Activated naive CD4-positive, alpha-beta T cell treated with anti-CD3 and anti-CD28 coated beads for 36 hours (primary cell): Measurements from ENCODE around the gene VSTM4. TPM values are rescaled to one million over a fixed set of nuclear protein-coding genes. Genes with fewer than 3 reads are reported as not detected.

Experiments
- CTCF ChIA-PET: fragments of 350-600 bp; sonication (Branson Sonifier 250); formaldehyde crosslinking; loops from one replicate; lab custom pipeline; 2021; ENCODE audit warnings: antibody characterized with exemption; lab: Charles Lee
- DNase-seq: peaks from one replicate; pipeline ENCODE4 v3.0.0-alpha.2; 2020
- H3K27ac Mint-ChIP-seq: one replicate; pipeline ENCODE4 v1.8.0; 2021; ENCODE audit warnings: mild to moderate bottlenecking, mixed read lengths
- H3K27me3 Mint-ChIP-seq: one replicate; pipeline ENCODE4 v1.8.0; 2021; ENCODE audit warnings: low read depth, mixed read lengths
- H3K36me3 Mint-ChIP-seq: one replicate; pipeline ENCODE4 v1.8.0; 2021; ENCODE audit warnings: low read depth, mixed read lengths
- H3K4me1 Mint-ChIP-seq: one replicate; pipeline ENCODE4 v1.8.0; 2021; ENCODE audit warnings: low read depth, mixed read lengths
- H3K4me3 Mint-ChIP-seq: one replicate; pipeline ENCODE4 v1.8.0; 2021; ENCODE audit warnings: mild to moderate bottlenecking, moderate library complexity, mixed read lengths
- H3K9me3 Mint-ChIP-seq: one replicate; pipeline ENCODE4 v1.8.0; 2021; ENCODE audit warnings: mixed read lengths
- intact Hi-C: fragments of 100-400 bp; cut with micrococcal nuclease; formaldehyde crosslinking; loops from one replicate; pipeline ENCODE4 v1.15.1; 2023
- total RNA-seq, 2 experiments: library from RNA; stranded (reverse); gene quantifications; one replicate each; pipeline ENCODE4 v1.2.3, GENCODE V29; 2021

Gene VSTM4
- total RNA-seq, 2 experiments from 2014 or later: not detected

DNA sequence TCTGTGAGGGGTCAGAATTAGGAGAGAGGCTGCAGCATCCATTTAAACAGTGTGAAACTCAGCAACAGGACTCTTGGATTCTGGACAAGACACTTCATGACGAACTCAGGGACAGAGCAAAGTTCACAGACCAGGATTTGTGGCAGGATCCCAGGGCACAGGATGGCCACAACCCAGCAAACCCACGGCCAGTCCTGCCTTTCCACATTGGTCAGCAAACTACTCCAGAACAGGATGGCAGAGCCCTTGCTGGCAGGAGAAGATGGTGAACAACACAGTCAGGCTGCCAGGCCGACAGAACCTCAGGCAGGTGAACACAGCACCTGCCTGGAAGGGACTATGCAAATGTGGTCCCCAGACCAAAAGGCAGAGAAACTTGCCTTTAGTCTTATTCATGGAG, 34.4 kb downstream of the VSTM4 start:
- CTCF ChIA-PET: no interaction called here
- Mint-ChIP-seq H3K36me3 (no peaks in the 10 kb centered on the region), H3K27ac (no peak overlapping the region), H3K4me1 (peaks cover 2% of the 10 kb centered on the region), H3K4me3 (no peak overlapping the region), H3K27me3 (peaks cover 11% of the 10 kb centered on the region), H3K9me3 (no peaks in the 10 kb centered on the region)
- intact Hi-C loops: no loop called here
- no peak for DNase-seq

GRCh38 chr10:49080071-49080470, 35.3 kb downstream of the VSTM4 start:
- peaks cover 2% of the 10 kb centered on the region for H3K4me1 Mint-ChIP-seq
- peaks cover 11% of the 10 kb centered on the region for H3K27me3 Mint-ChIP-seq
- H3K27ac Mint-ChIP-seq: no peak overlapping the region
- no peaks in the 10 kb centered on the region for H3K36me3 Mint-ChIP-seq
- no peak overlapping the region for H3K4me3 Mint-ChIP-seq
- no peaks in the 10 kb centered on the region for H3K9me3 Mint-ChIP-seq
- CTCF ChIA-PET: interaction anchor here (0.6 kb wide), 1 partner anchor 172 kb away, joined by 3 read pairs; no protein-coding TSS in a partner anchor
- no peak for DNase-seq
- intact Hi-C loops: no loop called here

DNA sequence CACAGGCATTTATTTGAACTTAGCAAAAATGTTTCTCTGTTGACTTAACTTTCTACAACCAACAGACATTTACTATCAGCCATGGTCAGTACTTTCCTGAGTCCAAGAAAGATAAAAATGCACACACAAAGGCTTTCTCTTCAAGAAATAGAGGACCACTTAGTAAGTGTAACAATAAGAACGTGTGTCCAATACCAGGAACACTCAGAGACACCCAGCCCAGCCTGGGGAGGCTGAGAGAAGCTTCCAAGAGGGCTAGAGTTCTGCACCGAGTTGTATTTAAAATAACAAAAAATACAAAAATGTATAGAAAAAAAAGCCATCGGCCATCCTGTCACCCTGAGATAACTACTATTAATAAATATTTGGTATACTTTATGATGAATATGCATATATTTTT, 35.8 kb downstream of the VSTM4 start:
- DNase-seq: no peak
- Mint-ChIP-seq H3K27ac (no peak overlapping the region), H3K4me3 (no peak overlapping the region), H3K4me1 (peaks cover 2% of the 10 kb centered on the region), H3K27me3 (peaks cover 11% of the 10 kb centered on the region), H3K36me3 (no peaks in the 10 kb centered on the region), H3K9me3 (no peaks in the 10 kb centered on the region)
- intact Hi-C loops: no loop called here
- CTCF ChIA-PET: no interaction called here

- Mint-ChIP-seq H3K27ac (no peak overlapping the region), H3K36me3 (no peaks in the 10 kb centered on the region), H3K27me3 (peaks cover 11% of the 10 kb centered on the region), H3K9me3 (no peaks in the 10 kb centered on the region), H3K4me3 (no peak overlapping the region), H3K4me1 (peaks cover 2% of the 10 kb centered on the region)
- no peak for DNase-seq
- CTCF ChIA-PET: no interaction called here
- intact Hi-C loops: no loop called here
Observed at GRCh38 chr10:49079072-49079471, 36.2 kb downstream of the VSTM4 start.

- Mint-ChIP-seq H3K27ac (no peak overlapping the region), H3K4me3 (no peak overlapping the region), H3K27me3 (peaks cover 11% of the 10 kb centered on the region), H3K9me3 (no peaks in the 10 kb centered on the region), H3K4me1 (peaks cover 2% of the 10 kb centered on the region), H3K36me3 (no peaks in the 10 kb centered on the region)
- no peak for DNase-seq
- intact Hi-C loops: no loop called here
- CTCF ChIA-PET: interaction anchor here (0.6 kb wide), 1 partner anchor 195 kb away, joined by 6 read pairs; no protein-coding TSS in a partner anchor
Observed at GRCh38 chr10:49078433-49078832, 36.9 kb downstream of the VSTM4 start.

- H3K27me3 Mint-ChIP-seq: peaks cover 11% of the 10 kb centered on the region
- DNase-seq: no peak
- H3K9me3 Mint-ChIP-seq: no peaks in the 10 kb centered on the region
- intact Hi-C loops: no loop called here
- peaks cover 2% of the 10 kb centered on the region for H3K4me1 Mint-ChIP-seq
- no peak overlapping the region for H3K27ac Mint-ChIP-seq
- no peaks in the 10 kb centered on the region for H3K36me3 Mint-ChIP-seq
- CTCF ChIA-PET: no interaction called here
- H3K4me3 Mint-ChIP-seq: no peak overlapping the region
Observed at GRCh38 chr10:49076741-49077521, 38.4 kb downstream of the VSTM4 start.

DNA sequence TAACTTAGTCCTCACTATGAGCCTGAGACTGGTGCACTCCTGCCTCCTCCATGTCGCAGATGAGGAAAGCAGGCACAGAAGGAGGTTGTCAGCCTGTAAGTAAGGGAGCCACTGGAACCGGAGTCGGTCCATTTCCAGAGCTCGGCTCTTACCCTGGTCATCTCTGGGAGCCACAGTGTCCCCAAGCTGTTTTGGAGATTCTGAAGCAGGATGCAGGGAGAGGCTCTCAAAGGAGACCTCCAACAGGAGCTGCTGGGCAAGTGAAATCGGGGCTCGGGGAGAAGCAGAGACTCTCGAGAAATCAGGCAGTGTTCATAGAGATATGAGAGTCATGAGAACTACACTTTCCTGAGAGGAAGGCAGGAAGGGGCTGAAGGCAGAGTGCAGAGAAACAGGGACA, 39.0 kb downstream of the VSTM4 start:
- Mint-ChIP-seq H3K4me1 (peaks cover 2% of the 10 kb centered on the region), H3K9me3 (no peaks in the 10 kb centered on the region), H3K36me3 (no peaks in the 10 kb centered on the region), H3K27me3 (peaks cover 11% of the 10 kb centered on the region), H3K27ac (no peak overlapping the region), H3K4me3 (no peak overlapping the region)
- no peak for DNase-seq
- CTCF ChIA-PET: no interaction called here
- intact Hi-C loops: no loop called here

DNA sequence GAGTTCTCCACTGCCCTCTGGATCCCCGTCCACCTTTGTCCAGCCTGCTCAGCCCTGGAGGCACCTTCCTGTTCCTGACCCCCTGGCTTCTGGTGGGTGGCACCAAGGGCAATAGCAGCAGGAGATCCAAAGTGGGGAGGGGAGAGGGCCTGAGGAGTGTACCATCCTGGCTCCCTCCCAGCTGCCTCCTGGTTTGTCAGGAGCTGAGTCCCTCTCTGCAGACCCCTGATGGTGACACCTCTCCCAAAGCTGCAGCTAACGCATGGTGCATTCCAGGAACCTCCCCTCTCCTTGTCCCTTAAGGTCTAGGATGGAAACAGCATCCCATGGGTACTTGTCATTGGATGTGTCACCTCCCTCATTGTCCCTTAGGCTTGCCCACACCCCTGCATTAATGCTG, 39.6 kb downstream of the VSTM4 start:
- Mint-ChIP-seq H3K4me1 (peaks cover 2% of the 10 kb centered on the region), H3K27me3 (peaks cover 11% of the 10 kb centered on the region), H3K27ac (no peak overlapping the region), H3K36me3 (no peaks in the 10 kb centered on the region), H3K4me3 (no peak overlapping the region), H3K9me3 (no peaks in the 10 kb centered on the region)
- no peak for DNase-seq
- CTCF ChIA-PET: no interaction called here
- intact Hi-C loops: no loop called here

DNA sequence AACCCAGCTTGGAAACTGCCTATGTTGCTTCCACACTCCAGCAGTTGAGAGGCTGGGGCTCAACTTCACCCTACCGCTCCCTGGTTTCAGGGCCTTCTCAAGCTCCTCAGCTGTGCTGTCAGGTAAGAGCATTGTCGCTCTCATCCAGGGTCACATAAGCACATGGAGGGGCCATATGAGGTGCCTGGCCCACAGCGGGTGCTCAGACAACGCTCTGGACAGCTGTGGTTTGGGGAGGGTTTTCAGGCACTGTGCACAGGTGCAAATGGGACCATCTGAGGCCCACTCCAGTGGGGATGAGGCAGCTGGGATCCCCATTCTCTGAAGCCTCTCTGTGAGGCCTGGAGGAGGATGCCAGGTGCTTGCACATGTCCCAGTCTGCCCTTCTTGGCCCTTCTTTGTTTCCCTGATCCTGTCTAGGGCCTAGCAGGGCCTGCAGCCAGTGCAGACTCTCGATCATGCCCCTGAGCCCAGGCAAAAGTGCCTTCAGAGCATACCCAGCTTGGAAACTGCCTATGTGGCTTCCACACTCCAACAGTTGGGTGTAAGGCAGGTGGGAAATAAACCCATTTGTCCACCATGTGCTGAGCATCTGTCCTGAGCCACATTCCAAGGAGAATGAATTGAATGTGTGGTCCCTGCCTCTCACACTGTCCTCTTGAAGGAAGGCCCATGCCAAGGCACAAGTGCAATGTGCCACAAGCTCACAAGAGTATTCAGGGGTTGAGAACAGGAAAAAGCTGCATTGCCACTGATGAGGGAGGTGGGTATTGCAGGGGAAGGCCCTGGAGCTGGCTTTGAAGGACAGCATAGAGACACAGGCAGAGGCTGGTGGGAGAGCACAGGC, 40.3 kb downstream of the VSTM4 start:
- Mint-ChIP-seq H3K27me3 (peaks cover 11% of the 10 kb centered on the region), H3K9me3 (no peaks in the 10 kb centered on the region), H3K4me1 (peaks cover 2% of the 10 kb centered on the region), H3K27ac (no peak overlapping the region), H3K4me3 (no peak overlapping the region), H3K36me3 (no peaks in the 10 kb centered on the region)
- CTCF ChIA-PET: no interaction called here
- DNase-seq: no peak
- intact Hi-C loops: no loop called here

GRCh38 chr10:49072166-49072885, 43.0 kb downstream of the VSTM4 start:
- no peak overlapping the region for H3K27ac Mint-ChIP-seq

DNA sequence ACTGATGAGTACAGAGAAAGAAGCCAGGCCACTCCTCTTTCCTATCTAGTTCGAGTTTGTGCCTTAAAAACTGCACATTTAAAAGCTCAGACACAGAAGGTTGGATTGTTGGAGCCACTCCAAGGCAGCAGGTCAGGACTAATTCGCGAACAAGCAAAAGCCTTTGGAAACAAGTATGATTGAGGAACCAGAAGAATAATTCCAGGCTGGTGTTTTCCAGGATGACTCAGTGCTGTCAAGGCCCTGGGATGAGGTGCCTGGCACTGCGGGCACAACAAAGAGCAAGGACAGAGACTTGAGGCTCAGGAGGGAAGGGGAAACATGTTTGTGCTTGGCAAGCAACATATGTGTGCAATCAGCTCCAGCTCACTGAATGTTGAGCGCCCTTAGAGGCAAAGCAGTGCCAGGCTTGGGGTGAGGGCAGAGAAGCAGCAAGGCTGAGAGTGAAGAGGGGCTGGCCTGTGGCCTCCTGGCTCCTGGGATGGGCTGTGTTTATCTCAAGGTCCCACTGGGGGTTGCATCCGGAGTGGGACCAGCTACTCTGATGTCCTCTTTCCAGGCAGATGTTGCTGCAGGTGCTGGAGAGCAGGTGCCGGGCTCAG, 44.1 kb downstream of the VSTM4 start:
- no peak overlapping the region for H3K4me3 Mint-ChIP-seq

More at GRCh38 chr10:49072166-49072885, 43.0 kb downstream of the VSTM4 start:
- CTCF ChIA-PET: no interaction called here
- no peaks in the 10 kb centered on the region for H3K9me3 Mint-ChIP-seq
- H3K36me3 Mint-ChIP-seq: no peaks in the 10 kb centered on the region
- no peak for DNase-seq
- peaks cover 2% of the 10 kb centered on the region for H3K4me1 Mint-ChIP-seq
- peaks cover 8% of the 10 kb centered on the region for H3K27me3 Mint-ChIP-seq
- no peak overlapping the region for H3K4me3 Mint-ChIP-seq
- intact Hi-C loops: no loop called here

DNA sequence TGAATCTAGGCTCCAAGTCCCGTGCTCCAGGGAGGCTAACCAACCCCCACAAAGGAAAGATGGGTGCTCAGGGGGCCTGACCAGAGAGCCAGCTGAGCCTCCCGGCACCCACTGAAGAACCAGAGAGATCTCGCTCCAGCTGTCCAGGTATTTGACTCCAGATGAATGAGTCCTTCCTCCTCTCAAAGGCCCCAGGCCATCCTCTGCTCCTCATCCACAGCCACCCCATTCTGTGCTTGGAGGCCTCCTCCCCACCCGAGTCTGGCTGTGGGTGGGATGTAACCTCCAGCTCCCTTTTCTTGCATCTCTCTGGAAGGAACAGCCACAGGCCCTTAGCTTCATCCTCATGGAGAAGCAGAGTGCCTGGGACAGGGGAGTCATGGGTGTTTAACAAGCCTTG, 44.6 kb downstream of the VSTM4 start:
- CTCF ChIA-PET: no interaction called here
- no peak overlapping the region for H3K4me3 Mint-ChIP-seq
- intact Hi-C loops: no loop called here
- no peaks in the 10 kb centered on the region for H3K36me3 Mint-ChIP-seq
- no peak overlapping the region for H3K27ac Mint-ChIP-seq
- no peaks in the 10 kb centered on the region for H3K9me3 Mint-ChIP-seq
- H3K4me1 Mint-ChIP-seq: no peaks in the 10 kb centered on the region
- peaks cover 2% of the 10 kb centered on the region for H3K27me3 Mint-ChIP-seq
- no peak for DNase-seq

More for the DNA sequence above, 44.1 kb downstream of the VSTM4 start:
- DNase-seq: no peak
- no peaks in the 10 kb centered on the region for H3K9me3 Mint-ChIP-seq
- CTCF ChIA-PET: no interaction called here
- no peaks in the 10 kb centered on the region for H3K4me1 Mint-ChIP-seq
- H3K27me3 Mint-ChIP-seq: no peaks in the 10 kb centered on the region
- no peak overlapping the region for H3K27ac Mint-ChIP-seq
- intact Hi-C loops: no loop called here
- H3K36me3 Mint-ChIP-seq: no peaks in the 10 kb centered on the region
